GM12875 (cell line): ENCODE data around the gene CNTNAP5.

Experiments
- H3K4me3 ChIP-seq: one replicate; pipeline ENCODE4 v1.5.1; 2011; ENCODE audit warnings: low read depth, low read length, control low read depth
- TF ChIP-seq, protein P1 (sequence below): IDR thresholded peaks from 2 replicates; pipeline ENCODE4 v1.5.1; 2011; ENCODE audit warnings: low read depth, mild to moderate bottlenecking, control low read depth, inconsistent platforms, low read length, moderate library complexity, borderline replicate concordance; ENCODE audit not compliant: insufficient read depth

The CNTNAP5 gene

DNA sequence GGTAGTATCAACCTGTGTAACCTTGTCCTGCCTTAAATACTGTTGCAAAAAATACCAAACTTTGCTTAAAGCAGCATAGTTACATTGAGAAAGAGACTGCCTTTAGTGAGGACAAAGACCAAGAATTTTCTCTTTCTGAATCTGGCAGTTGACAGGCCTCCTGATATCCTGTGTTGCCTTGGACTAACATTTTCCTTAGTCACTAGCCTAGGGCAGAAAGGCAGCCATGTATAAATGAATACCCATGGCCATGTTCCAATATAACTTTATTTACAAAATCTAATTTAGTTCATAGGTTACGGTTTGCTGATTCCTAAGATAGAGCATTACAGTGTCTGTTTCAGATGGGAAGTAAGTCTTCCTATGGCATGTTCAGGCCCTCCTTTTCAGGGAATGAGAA is 895.4 kb downstream of the CNTNAP5 start:
- H3K4me3 ChIP-seq = no peak overlapping the region
- TF ChIP-seq, protein P1, sequence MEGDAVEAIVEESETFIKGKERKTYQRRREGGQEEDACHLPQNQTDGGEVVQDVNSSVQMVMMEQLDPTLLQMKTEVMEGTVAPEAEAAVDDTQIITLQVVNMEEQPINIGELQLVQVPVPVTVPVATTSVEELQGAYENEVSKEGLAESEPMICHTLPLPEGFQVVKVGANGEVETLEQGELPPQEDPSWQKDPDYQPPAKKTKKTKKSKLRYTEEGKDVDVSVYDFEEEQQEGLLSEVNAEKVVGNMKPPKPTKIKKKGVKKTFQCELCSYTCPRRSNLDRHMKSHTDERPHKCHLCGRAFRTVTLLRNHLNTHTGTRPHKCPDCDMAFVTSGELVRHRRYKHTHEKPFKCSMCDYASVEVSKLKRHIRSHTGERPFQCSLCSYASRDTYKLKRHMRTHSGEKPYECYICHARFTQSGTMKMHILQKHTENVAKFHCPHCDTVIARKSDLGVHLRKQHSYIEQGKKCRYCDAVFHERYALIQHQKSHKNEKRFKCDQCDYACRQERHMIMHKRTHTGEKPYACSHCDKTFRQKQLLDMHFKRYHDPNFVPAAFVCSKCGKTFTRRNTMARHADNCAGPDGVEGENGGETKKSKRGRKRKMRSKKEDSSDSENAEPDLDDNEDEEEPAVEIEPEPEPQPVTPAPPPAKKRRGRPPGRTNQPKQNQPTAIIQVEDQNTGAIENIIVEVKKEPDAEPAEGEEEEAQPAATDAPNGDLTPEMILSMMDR = no peak

- no peak overlapping the region for H3K4me3 ChIP-seq
- TF ChIP-seq, protein P1 = no peak
These were observed 896.1 kb downstream of the CNTNAP5 start for GRCh38 chr2:124921191-124921590.

DNA sequence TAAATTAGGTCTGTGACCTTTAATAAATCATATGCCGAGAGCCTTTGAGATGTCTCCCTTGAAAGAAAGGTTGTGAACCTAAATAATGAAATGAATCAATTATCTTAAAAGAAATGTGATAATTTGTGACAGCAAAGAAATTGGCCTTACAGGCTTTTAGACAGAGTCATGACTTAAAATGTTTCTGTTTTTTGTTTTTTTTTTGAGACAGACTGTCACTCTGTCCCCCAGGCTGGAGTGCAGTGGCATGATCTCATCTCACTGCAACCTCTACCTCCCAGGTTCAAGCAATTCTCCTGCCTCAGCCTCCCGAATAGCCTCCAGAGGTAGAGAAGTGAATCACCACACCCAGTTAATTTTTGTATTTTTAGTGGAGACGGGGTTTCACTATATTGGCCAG is 898.0 kb downstream of the CNTNAP5 start:
- no peak overlapping the region for H3K4me3 ChIP-seq
- TF ChIP-seq, protein P1 = no peak

GRCh38 chr2:124933883-124934282 is 908.8 kb downstream of the CNTNAP5 start:
- no peak overlapping the region for H3K4me3 ChIP-seq
- TF ChIP-seq, protein P1 = no peak

DNA sequence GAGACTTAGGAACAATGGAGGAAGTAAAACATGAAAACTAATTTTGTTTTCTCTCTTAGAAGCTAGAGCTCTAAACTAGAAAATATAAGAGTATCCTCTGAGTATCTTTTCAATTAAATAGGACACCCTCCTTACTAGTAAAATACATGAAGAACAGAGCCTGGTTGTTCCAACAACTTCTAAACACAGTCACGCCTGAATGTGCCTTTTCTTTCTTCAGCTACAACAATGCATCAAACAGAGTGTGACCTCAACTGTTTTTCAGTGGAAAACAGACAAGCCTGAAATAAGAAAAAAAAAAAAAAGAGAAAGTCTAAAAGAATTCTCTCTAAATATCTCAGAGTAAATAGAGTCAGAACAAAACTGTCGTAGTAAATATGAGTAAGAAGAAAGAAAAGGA is 928.8 kb downstream of the CNTNAP5 start:
- TF ChIP-seq, protein P1 = no peak
- H3K4me3 ChIP-seq = no peak overlapping the region

DNA sequence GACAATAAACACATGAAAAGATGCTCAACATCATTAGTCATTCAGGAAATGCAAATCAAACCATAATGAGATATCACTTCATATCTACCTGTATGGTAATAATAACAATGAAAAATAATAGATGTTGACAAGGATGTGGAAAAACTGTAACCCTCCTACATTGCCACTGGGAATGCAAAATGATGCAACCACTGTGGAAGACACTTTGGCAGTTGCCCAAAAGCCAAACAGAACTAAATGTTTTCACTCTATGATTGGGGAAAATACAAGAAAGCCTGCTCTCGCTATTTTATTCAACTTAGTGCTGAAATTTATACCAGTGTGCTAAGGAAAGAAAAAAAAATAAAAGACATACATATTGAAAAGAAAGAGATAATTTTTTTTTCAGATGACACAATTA is 934.5 kb downstream of the CNTNAP5 start:
- H3K4me3 ChIP-seq = no peak overlapping the region
- TF ChIP-seq, protein P1 = no peak

DNA sequence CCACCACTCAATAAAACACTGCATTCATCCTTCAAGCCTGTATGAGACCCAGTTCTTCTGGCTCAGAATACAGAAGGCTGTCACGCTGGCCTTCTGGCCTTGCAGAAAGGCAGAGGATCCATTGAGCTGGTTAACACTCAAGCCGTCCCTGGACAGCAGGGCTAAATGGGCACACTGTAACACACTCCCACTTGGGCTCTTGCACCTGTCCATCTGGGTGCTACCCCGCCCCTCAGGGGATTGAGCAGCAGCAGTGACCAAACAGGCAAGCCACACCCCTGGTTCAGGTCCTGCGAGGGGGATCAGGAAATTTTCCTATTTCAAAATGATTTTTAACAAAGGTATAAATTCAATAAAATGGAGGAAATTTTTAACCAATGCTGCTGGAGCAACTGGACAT is 936.0 kb downstream of the CNTNAP5 start:
- TF ChIP-seq, protein P1 = no peak
- H3K4me3 ChIP-seq = no peak overlapping the region
